ENCODE results near the gene PPP1R3G. TPM values are rescaled to one million over a fixed set of nuclear protein-coding genes. Genes with fewer than 3 reads are reported as not detected.

Gene PPP1R3G
- total RNA-seq, 2 experiments from 2014 or later, result 0.04 TPM; not detected in 1

GRCh38 chr6:5135788-5136376, 50.7 kb downstream of the PPP1R3G start:
- ChIA-PET CTCF (no interaction called here), POLR2A (no interaction called here)

GRCh38 chr6:5136851-5137250, 51.7 kb downstream of the PPP1R3G start:
- CTCF ChIA-PET, result no interaction called here
- POLR2A ChIA-PET, result no interaction called here

Other genes with a start within 250 kb of the PPP1R3G start
- gene RPP40, start 81.3 kb upstream of the PPP1R3G start, total RNA-seq, result 10 to 100 TPM; 16.6 to 17.1 TPM
- 10 to 100 TPM; 55.8 to 57.1 TPM for gene LYRM4, start 175.6 kb downstream of the PPP1R3G start, total RNA-seq
- 10 to 100 TPM; 22.0 to 23.8 TPM for gene FARS2, start 176.2 kb downstream of the PPP1R3G start, total RNA-seq

Data from activated CD8-positive, alpha-beta memory T cell treated with anti-CD3 and anti-CD28 coated beads for 36 hours (primary cell).